H1 (cell line): ENCODE measurements around the gene IGFBP3. TPM values are rescaled to one million over a fixed set of nuclear protein-coding genes. Genes with fewer than 3 reads are reported as not detected.

ENCODE experiments used
- CBX5 ChIP-seq: fragments of 300-800, 300-1000 bp; sonication (generic); IDR thresholded peaks from 2 replicates; pipeline ENCODE4 v1.7.1; 2016; ENCODE audit warnings: antibody characterized with exemption, low read length, low read depth
- E2F6 ChIP-seq: IDR thresholded peaks from 2 replicates; pipeline ENCODE4 v1.6.1; 2012; ENCODE audit warnings: inconsistent platforms
- GABPA ChIP-seq: IDR thresholded peaks from 2 replicates; pipeline ENCODE4 v1.6.1; 2011; ENCODE audit warnings: mild to moderate bottlenecking, low read length, moderate library complexity, borderline replicate concordance; ENCODE audit not compliant: insufficient read depth
- NRF1 ChIP-seq: IDR thresholded peaks from 2 replicates; pipeline ENCODE4 v1.6.1; 2011; ENCODE audit warnings: mild to moderate bottlenecking, low read depth, low read length, improper control_type of control experiment
- polyA plus RNA-seq, 7 experiments: library from polyadenylated mRNA; depleted of rRNA in 3 of 7; stranded (reverse) in 5 of 7; unstranded in 2 of 7; fragments of >200 nt in 5 of 7; fragments of 200-250 nt in 2 of 7; gene quantifications; 1 replicate in 5 of 7; 2 replicates in 1 of 7; 4 replicates in 1 of 7; pipeline versions ENCODE4 v1.2.1 to v1.2.3, GENCODE V29; 2011 to 2013; ENCODE audit warnings: missing spikeins in 2 of 7, mixed read lengths in 2 of 7
- total RNA-seq: library from RNA; stranded (reverse); fragmentation: NEBNext Ultra II Directional; extraction: Animal tissue kit (Norgen Biotek cat#: 25700); gene quantifications from 2 replicates; pipeline ENCODE4 v1.2.1, GENCODE V29; 2021

The IGFBP3 gene
- total and polyA plus RNA-seq, 2 of the 8 experiments (the other 6 are each of a cell fraction or from before 2014, with no cell fraction given), result 5.5 to 12.1 TPM

GRCh38 chr7:45882465-45882810, 38.6 kb downstream of the IGFBP3 start (continued):
- TF ChIP-seq E2F6 (no peak), CBX5 (no peak), GABPA (no peak), NRF1 (no peak)
